NT2/D1 (cell line): ENCODE data around the gene LPP.

ENCODE experiments used
- SUZ12 ChIP-seq: IDR thresholded peaks from 2 replicates; pipeline ENCODE4 v1.6.1; 2011; ENCODE audit not compliant: insufficient read length, insufficient read depth; ENCODE audit errors: extremely low read depth
- YY1 ChIP-seq: IDR thresholded peaks from 2 replicates; pipeline ENCODE4 v1.6.1; 2011; ENCODE audit not compliant: insufficient read length, insufficient read depth
- ZNF274 ChIP-seq: IDR thresholded peaks from 2 replicates; pipeline ENCODE4 v1.6.1; 2011; ENCODE audit warnings: mild to moderate bottlenecking, low read depth, low read length

GRCh38 chr3:188284455-188285212, 130.7 kb downstream of the LPP start:
- TF ChIP-seq YY1 (no peak), SUZ12 (no peak), ZNF274 (no peak)
